H54 (cell line): ENCODE results near the gene TEC.

Source experiments
- DNase-seq: peaks from one replicate; pipeline ENCODE4 v3.0.0; 2011; ENCODE audit warnings: low spot score, mixed read lengths; ENCODE audit not compliant: insufficient read length
- FAIRE-seq: peaks from 3 replicates; lab custom pipeline; 2011; peaks lifted over from hg19 to GRCh38; lab: Jason Lieb, UNC
- POLR2A ChIP-seq: IDR thresholded peaks from 2 replicates; pipeline ENCODE4 v1.6.1; 2011; ENCODE audit warnings: low read depth, mild to moderate bottlenecking, low read length

Gene TEC

DNA sequence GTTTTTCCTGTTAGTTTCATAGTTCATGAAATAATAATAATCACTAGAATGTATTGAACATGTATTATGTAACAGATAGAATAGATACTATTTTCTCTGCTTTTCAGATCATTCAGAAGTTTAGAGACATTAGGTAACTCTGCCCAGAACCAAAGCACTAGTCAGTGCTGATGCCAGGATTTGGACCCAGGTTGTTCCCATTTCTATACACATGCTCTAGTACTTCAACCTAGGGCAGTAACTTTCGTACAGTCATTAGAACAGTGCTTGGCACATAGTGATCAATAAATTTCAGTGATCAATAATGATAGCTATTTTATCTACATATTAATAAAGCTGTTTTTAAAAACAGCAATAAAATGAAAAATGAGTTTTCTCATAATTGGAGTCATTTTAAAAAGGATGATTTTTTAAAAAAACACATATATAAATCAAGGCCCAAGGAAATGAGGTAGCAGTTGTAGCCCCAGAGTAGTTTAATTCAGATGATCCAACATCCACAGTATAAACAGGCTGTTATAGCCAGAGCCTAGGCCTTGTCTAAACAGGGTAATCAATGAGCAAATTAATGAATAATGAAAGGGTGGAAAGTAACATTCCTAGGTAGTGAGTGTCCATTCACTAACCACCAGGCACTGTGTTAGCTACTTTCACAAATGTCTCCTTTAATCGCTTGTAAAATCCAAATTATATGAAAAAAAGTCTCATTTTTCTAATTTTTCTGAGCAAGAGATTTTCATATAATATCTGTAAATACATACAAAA lies 161.1 kb downstream of the TEC start:
- TF ChIP-seq POLR2A = no peak
- DNase-seq (no peak), FAIRE-seq (no peak)

- no peak for TF ChIP-seq POLR2A
- DNase-seq (no peak), FAIRE-seq (no peak)
Observed at GRCh38 chr4:48105230-48105629, 164.4 kb downstream of the TEC start.

DNA sequence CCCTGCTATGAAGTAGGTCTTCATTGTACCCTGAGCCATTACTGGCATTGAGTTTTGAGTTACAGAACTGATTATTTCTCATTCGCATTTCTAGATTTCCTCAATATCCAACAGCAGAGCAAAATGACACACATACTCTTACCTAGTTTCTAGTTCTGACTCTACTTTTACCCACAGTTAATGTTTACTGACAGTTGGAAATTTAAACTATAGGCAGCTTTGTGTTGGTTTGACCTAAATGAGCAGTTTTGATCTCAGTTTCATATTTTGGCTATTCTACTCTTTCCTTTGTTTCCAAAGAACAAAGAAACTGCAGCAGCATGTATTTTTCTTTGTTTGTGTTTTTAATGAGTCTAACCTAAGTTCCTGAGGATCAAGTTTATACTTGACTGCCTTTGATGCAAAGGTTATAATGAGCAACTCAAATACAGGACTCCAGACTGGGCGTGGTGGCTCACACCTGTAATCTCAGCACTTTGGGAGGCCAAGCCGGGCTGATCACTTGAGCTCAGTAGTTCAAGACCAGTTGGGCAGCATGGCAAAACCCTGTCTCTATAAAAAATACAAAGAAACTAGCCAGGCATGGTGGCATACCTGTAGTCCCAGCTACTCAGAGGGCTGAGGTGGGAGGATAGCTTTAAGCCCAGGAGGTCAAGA lies 166.0 kb downstream of the TEC start:
- no peak for FAIRE-seq
- DNase-seq = no peak
- no peak for TF ChIP-seq POLR2A

DNA sequence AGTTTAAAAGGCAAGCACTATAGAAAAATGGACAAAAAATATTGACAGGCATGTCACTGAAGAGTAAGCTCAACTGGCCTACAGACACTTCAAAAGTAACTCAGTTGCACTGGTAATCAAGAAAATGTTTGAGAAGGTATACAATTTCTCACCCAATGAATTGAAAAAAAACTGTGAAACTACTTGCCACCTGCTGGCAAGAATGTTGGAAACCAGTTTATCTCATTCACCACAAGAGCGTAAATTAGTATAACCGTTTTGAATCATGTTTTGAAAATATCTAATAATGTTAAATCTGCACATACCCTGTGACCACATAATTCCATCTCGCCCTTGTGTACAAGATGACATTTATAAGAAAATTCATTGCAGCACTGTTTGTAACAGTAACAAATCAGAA lies 167.3 kb downstream of the TEC start:
- TF ChIP-seq POLR2A = no peak
- no peak for DNase-seq
- FAIRE-seq = no peak

- no peak for TF ChIP-seq POLR2A
- DNase-seq (no peak), FAIRE-seq (no peak)
Observed at GRCh38 chr4:48100256-48100655, 169.4 kb downstream of the TEC start.

DNA sequence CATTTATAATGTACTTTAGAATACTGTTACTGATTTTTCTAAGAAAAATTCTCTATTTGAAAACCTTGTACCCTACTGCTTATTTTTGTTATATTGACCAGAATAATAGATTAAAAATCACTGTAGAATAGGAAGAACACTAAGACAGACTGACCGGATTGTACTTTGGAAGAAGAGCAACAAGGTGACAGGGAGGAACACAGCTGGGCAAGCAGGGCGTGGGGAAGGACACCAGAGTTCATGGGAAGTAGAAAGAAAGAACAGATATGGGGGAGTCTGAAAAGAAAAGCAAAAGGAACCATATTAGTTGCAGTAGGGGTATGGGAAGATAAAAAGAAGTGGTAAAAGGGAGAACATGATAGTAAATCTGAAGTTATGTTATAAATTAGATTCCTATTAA lies 174.2 kb downstream of the TEC start:
- no peak for FAIRE-seq
- TF ChIP-seq POLR2A = no peak
- DNase-seq = no peak

DNA sequence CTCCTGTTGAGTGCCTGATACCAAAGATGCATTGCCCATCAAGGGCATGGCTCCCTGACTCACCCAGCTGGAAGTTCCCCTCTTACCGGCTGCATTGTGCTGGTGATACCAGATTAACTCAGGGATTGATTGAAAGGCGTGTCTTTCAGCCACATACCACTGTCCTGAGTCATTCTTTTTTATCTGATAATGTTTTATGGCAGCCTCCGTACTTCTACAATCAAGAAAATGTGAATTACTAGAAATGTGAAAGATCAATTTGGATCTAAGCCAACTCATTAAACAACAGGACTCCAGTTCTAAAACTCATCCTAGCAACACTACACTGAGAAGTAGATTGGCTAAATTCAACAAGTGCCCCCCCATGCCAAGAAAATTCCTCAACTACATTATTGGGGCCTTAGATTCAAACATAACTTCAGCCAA lies 175.6 kb downstream of the TEC start:
- FAIRE-seq (peak; percentile 90), DNase-seq (peak; percentile 9)
- no peak for TF ChIP-seq POLR2A

- no peak for FAIRE-seq
- TF ChIP-seq POLR2A = no peak
- DNase-seq = no peak
Observed at GRCh38 chr4:48090621-48091020, 179.0 kb downstream of the TEC start.

GRCh38 chr4:48085821-48086589 lies 183.6 kb downstream of the TEC start:
- DNase-seq (no peak), FAIRE-seq (no peak)
- no peak for TF ChIP-seq POLR2A
